ENCODE measurements around the gene ZMIZ1. TPM values are rescaled to one million over a fixed set of nuclear protein-coding genes. Genes with fewer than 3 reads are reported as not detected.
A peak's percentile ranks its signal among the peaks of the same experiment; 100 is the strongest.

The ZMIZ1 gene
- total RNA-seq, 2 donors from 2014 or later = 27.2 to 42.2 TPM

GRCh38 chr10:79223091-79224048 is 154.6 kb downstream of the ZMIZ1 start:
- DNase-seq (peak; percentile 71 to 91 (median 86)), ATAC-seq (peak; percentile 77)
- intact Hi-C loops (cut with DNase I) = no loop called here
- no peak for TF ChIP-seq CTCF (IDR thresholded peaks at IDR 0.05)
- TF ChIP-seq POLR2A (IDR thresholded peaks at IDR 0.05) = peak in 1 of 3 donors; percentile 14
- H3K9me3 ChIP-seq = no peaks in the 10 kb centered on the region
- 17 to 31% methylated on average over 9 to 22 of the region's 22 CpGs for WGBS, 2 donors
- peak overlapping the region; percentile 85 to 91 (median 90) for H3K27ac ChIP-seq
- no peaks in the 10 kb centered on the region for H3K27me3 ChIP-seq
- no peak overlapping the region for H3K4me3 ChIP-seq
- H3K4me1 ChIP-seq = peaks cover 54% of the 10 kb centered on the region
- no peaks in the 10 kb centered on the region for H3K36me3 ChIP-seq (replicated peaks in 1 of 2; ENCODE audit: insufficient read depth in 1 of 2, low read depth in 2 of 2)

- peaks cover 54% of the 10 kb centered on the region for H3K4me1 ChIP-seq
- no peak for DNase-seq
- intact Hi-C loops (cut with DNase I) = no loop called here
These were observed 155.6 kb downstream of the ZMIZ1 start for GRCh38 chr10:79224263-79224949.

GRCh38 chr10:79224992-79225391 is 156.2 kb downstream of the ZMIZ1 start:
- H3K9me3 ChIP-seq = no peaks in the 10 kb centered on the region
- no peak for TF ChIP-seq CTCF (IDR thresholded peaks at IDR 0.05)
- TF ChIP-seq POLR2A (IDR thresholded peaks at IDR 0.05) = no peak
- H3K27me3 ChIP-seq = no peaks in the 10 kb centered on the region
- H3K36me3 ChIP-seq (replicated peaks in 1 of 2; ENCODE audit: insufficient read depth in 1 of 2, low read depth in 2 of 2) = no peaks in the 10 kb centered on the region
- peaks cover 49% of the 10 kb centered on the region for H3K4me1 ChIP-seq
- intact Hi-C loops (cut with DNase I) = no loop called here
- ATAC-seq (no peak), DNase-seq (no peak)
- peak overlapping the region; percentile 40 to 91 (median 86) for H3K27ac ChIP-seq
- H3K4me3 ChIP-seq = no peak overlapping the region
- WGBS, 2 donors = 89 to 96% methylated on average over 5 of the region's 5 CpGs

More at GRCh38 chr10:79224263-79224949, 155.6 kb downstream of the ZMIZ1 start:
- Histone ChIP-seq H3K27me3 (no peaks in the 10 kb centered on the region), H3K36me3 (replicated peaks in 1 of 2; ENCODE audit: insufficient read depth in 1 of 2, low read depth in 2 of 2) (no peaks in the 10 kb centered on the region), H3K9me3 (no peaks in the 10 kb centered on the region), H3K4me3 (no peak overlapping the region), H3K27ac (peak overlapping the region; percentile 40 to 91 (median 86))
- ATAC-seq = no peak
- 82 to 87% methylated on average over 7 to 11 of the region's 11 CpGs for WGBS, 2 donors
- TF ChIP-seq CTCF (IDR thresholded peaks at IDR 0.05) = no peak
- TF ChIP-seq POLR2A (IDR thresholded peaks at IDR 0.05) = no peak

- Histone ChIP-seq H3K36me3 (replicated peaks in 1 of 2; ENCODE audit: insufficient read depth in 1 of 2, low read depth in 2 of 2) (no peaks in the 10 kb centered on the region), H3K9me3 (no peaks in the 10 kb centered on the region), H3K4me3 (no peak overlapping the region), H3K27me3 (no peaks in the 10 kb centered on the region), H3K4me1 (peaks cover 32% of the 10 kb centered on the region), H3K27ac (no peak overlapping the region)
- 80 to 85% methylated on average over 4 of the region's 4 CpGs for WGBS, 2 donors
- ATAC-seq = no peak
- no peak for DNase-seq
- intact Hi-C loops (cut with DNase I) = no loop called here
- no peak for TF ChIP-seq POLR2A (IDR thresholded peaks at IDR 0.05)
- TF ChIP-seq CTCF (IDR thresholded peaks at IDR 0.05) = no peak
These were observed 157.9 kb downstream of the ZMIZ1 start for GRCh38 chr10:79226391-79227245.

Data from body of pancreas (tissue), 4 donors.